ENCODE measurements around the gene TM9SF4. TPM values are rescaled to one million over a fixed set of nuclear protein-coding genes. Genes with fewer than 3 reads are reported as not detected.

The TM9SF4 gene
- total and polyA plus RNA-seq, 2 experiments from 2014 or later = 38.6 to 41.3 TPM

DNA sequence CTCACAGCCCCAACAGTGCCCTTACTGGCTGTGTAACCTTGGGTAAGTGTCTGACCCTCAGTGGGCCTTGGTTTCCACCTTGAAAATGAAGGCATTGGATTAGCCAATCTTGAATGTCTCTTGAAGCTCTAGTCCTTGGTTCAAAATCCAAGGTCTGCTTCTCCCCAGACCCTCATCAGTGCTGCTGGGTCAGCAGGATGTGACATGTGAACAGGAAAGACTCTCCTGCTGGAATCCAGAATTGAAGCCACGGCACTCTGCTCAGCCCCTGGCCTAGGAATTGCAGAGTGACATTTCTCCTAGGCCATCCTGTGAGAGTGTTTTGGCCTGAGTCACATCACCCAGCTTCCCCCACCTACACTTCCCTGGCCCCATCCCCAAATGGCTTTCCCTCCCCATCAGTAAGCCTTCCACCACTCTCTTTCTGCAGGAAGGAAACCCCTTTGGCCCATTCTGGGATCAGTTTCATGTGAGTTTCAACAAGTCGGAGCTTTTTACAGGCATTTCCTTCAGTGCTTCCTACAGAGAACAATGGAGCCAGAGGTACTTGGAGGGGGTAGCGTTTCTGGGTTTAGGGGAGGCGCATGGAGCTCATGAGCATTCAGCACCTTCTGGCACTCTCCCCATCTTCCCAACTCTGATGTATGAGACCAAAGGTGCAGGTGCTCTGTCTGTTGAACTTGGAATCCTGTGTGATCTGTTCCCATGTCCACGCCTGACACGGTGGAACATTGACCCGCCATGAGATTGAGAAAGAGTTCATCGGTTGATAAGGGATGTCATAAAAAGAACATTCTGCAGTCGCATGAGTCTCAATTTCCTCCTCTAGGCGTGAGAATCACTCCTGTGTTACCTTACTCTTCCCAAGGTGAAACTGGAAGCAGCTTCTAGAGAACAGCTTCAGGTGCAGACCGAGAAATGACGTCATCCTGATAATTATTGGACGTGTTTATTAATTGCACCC lies 106.9 kb downstream of the TM9SF4 start:
- H3K4me1 ChIP-seq (ENCODE audit: insufficient read depth) = no peaks in the 10 kb centered on the region
- H3K9me2 ChIP-seq (ENCODE audit: insufficient read depth) = no peaks in the 10 kb centered on the region
- peaks cover 22% of the 10 kb centered on the region; the same call in 1 of the 2 replicates for H3K36me3 ChIP-seq (ENCODE audit: low read depth)
- no peak overlapping the region for H3K27ac ChIP-seq
- WGBS, 2 experiments (ENCODE audit: low coverage in 1 of 2, low lambda C conversion rate in 2 of 2, missing lambda C conversion rate in 2 of 2) = 97 to 98% methylated on average over 13 of the region's 13 CpGs
- H2AFZ ChIP-seq = no peak overlapping the region
- H3K9ac ChIP-seq = no peak overlapping the region
- H4K20me1 ChIP-seq (ENCODE audit: insufficient read depth) = no peaks in the 10 kb centered on the region
- no peaks in the 10 kb centered on the region for H3K27me3 ChIP-seq (replicated peaks; ENCODE audit: insufficient read depth)
- no peak for DNase-seq
- in situ Hi-C loops (cut with MboI) = no loop called here
- H3K4me3 ChIP-seq = no peak overlapping the region
- no peak overlapping the region for H3K4me2 ChIP-seq (ENCODE audit: unreplicated experiment)
- H3K9me3 ChIP-seq (ENCODE audit: low read depth) = no peaks in the 10 kb centered on the region
- TF ChIP-seq EZH2phosphoT487 (IDR thresholded peaks at IDR 0.05; ENCODE audit: insufficient read depth, low read depth) = no peak
- no peak for TF ChIP-seq EZH2 (IDR thresholded peaks at IDR 0.05; ENCODE audit: insufficient read depth, poor library complexity, severe bottlenecking)
- no peaks in the 10 kb centered on the region for H3F3A ChIP-seq (ENCODE audit: insufficient read depth)
- peaks cover 22% of the 10 kb centered on the region for H3K79me2 ChIP-seq (ENCODE audit: insufficient read depth)

Other genes starting within 250 kb of the TM9SF4 start
- not detected in 2 replicates for gene DUSP15, start 239.2 kb upstream of the TM9SF4 start, total RNA-seq (2014; rRNA removed; shearing (Covaris generic))
- not detected in 2 replicates for gene DUSP15, start 239.2 kb upstream of the TM9SF4 start, polyA plus RNA-seq (2016; fragmentation: Nextera tagmentation; extraction: Ambion mirVana)
- gene TTLL9, start 239.1 kb upstream of the TM9SF4 start, total RNA-seq (2014; rRNA removed; shearing (Covaris generic)) = not detected in 2 replicates
- not detected in 2 replicates for gene TTLL9, start 239.1 kb upstream of the TM9SF4 start, polyA plus RNA-seq (2016; fragmentation: Nextera tagmentation; extraction: Ambion mirVana)
- gene PDRG1, start 157.7 kb upstream of the TM9SF4 start, total RNA-seq (2014; rRNA removed; shearing (Covaris generic)) = 5.7 and 10.8 TPM in 2 replicates
- gene PDRG1, start 157.7 kb upstream of the TM9SF4 start, polyA plus RNA-seq (2016; fragmentation: Nextera tagmentation; extraction: Ambion mirVana) = 16.7 and 17.2 TPM in 2 replicates
- gene XKR7, start 141.6 kb upstream of the TM9SF4 start, total RNA-seq (2014; rRNA removed; shearing (Covaris generic)) = not detected in 2 replicates
- gene XKR7, start 141.6 kb upstream of the TM9SF4 start, polyA plus RNA-seq (2016; fragmentation: Nextera tagmentation; extraction: Ambion mirVana) = not detected in 2 replicates
- gene CCM2L, start 99.3 kb upstream of the TM9SF4 start, total RNA-seq (2014; rRNA removed; shearing (Covaris generic)) = not detected in 2 replicates
- not detected in 2 replicates for gene CCM2L, start 99.3 kb upstream of the TM9SF4 start, polyA plus RNA-seq (2016; fragmentation: Nextera tagmentation; extraction: Ambion mirVana)
- not detected in 2 replicates for gene HCK, start 57.5 kb upstream of the TM9SF4 start, total RNA-seq (2014; rRNA removed; shearing (Covaris generic))
- gene HCK, start 57.5 kb upstream of the TM9SF4 start, polyA plus RNA-seq (2016; fragmentation: Nextera tagmentation; extraction: Ambion mirVana) = not detected in 2 replicates
- gene PLAGL2, start 98.0 kb downstream of the TM9SF4 start, total RNA-seq (2014; rRNA removed; shearing (Covaris generic)) = 2.1 and 4.2 TPM in 2 replicates
- gene PLAGL2, start 98.0 kb downstream of the TM9SF4 start, polyA plus RNA-seq (2016; fragmentation: Nextera tagmentation; extraction: Ambion mirVana) = 3.7 and 4.1 TPM in 2 replicates
- gene POFUT1, start 98.2 kb downstream of the TM9SF4 start, total RNA-seq (2014; rRNA removed; shearing (Covaris generic)) = 54.1 and 78.4 TPM in 2 replicates
- 32.5 and 35.4 TPM in 2 replicates for gene POFUT1, start 98.2 kb downstream of the TM9SF4 start, polyA plus RNA-seq (2016; fragmentation: Nextera tagmentation; extraction: Ambion mirVana)
- gene KIF3B, start 167.9 kb downstream of the TM9SF4 start, total RNA-seq (2014; rRNA removed; shearing (Covaris generic)) = 25.9 and 28.3 TPM in 2 replicates
- 8.4 and 8.8 TPM in 2 replicates for gene KIF3B, start 167.9 kb downstream of the TM9SF4 start, polyA plus RNA-seq (2016; fragmentation: Nextera tagmentation; extraction: Ambion mirVana)
- gene ASXL1, start 248.6 kb downstream of the TM9SF4 start, total RNA-seq (2014; rRNA removed; shearing (Covaris generic)) = 38.8 and 39.9 TPM in 2 replicates
- gene ASXL1, start 248.6 kb downstream of the TM9SF4 start, polyA plus RNA-seq (2016; fragmentation: Nextera tagmentation; extraction: Ambion mirVana) = 13.8 and 18.7 TPM in 2 replicates